Breast epithelium (tissue), 4 donors: Measurements from ENCODE around the gene SLC25A24. TPM values are rescaled to one million over a fixed set of nuclear protein-coding genes. Genes with fewer than 3 reads are reported as not detected.

Experiments
- DNase-seq, 2 donors: peaks; one replicate each; pipeline ENCODE4 v3.0.0-alpha.2; 2019; ENCODE audit warnings: low spot score in 2 of 2
- H3K27ac ChIP-seq, 2 donors: fragments of 200-600 bp; sonication (generic) in 1 of 2; one replicate each; pipeline ENCODE4 v1.5.1; 2016 to 2019; ENCODE audit warnings: mild to moderate bottlenecking in 1 of 2
- H3K27me3 ChIP-seq, 2 donors: fragments of 200-600 bp; sonication (generic) in 1 of 2; one replicate each; pipeline versions ENCODE4 v1.5.1 to v1.6.0; 2017 to 2019; ENCODE audit warnings: control low read depth in 1 of 2, mild to moderate bottlenecking in 1 of 2
- H3K36me3 ChIP-seq: fragments of 200-600 bp; one replicate; pipeline ENCODE4 v1.5.1; 2019
- H3K4me1 ChIP-seq, 2 donors: fragments of 200-600 bp; sonication (generic); one replicate each; pipeline ENCODE4 v1.5.1; 2016 to 2019; ENCODE audit warnings: control low read depth in 1 of 2
- H3K4me3 ChIP-seq, 3 donors: fragments of 200-600 bp; sonication (generic); 1 replicate in 2 of 3; 2 replicates in 1 of 3; pipeline ENCODE4 v1.5.1; 2016 to 2019; ENCODE audit warnings: mild to moderate bottlenecking in 3 of 3, moderate library complexity in 2 of 3
- H3K9me3 ChIP-seq, 2 donors: fragments of 200-600 bp; sonication (generic) in 1 of 2; one replicate each; pipeline ENCODE4 v1.5.1; 2016 to 2019; ENCODE audit warnings: control low read depth in 1 of 2
- POLR2A ChIP-seq: fragments of 450-650 bp; IDR thresholded peaks from one replicate; pipeline ENCODE4 v1.6.1; 2016; ENCODE audit warnings: antibody characterized with exemption, mild to moderate bottlenecking, moderate library complexity
- POLR2AphosphoS5 ChIP-seq, 3 donors: sonication (generic); formaldehyde crosslinking; IDR thresholded peaks; one replicate each; pipeline ENCODE4 v1.6.1; 2017; ENCODE audit warnings: antibody characterized with exemption in 3 of 3
- intact Hi-C: fragments of 100-400 bp; cut with DNase I; formaldehyde crosslinking; loops from one replicate; pipeline ENCODE4 v1.15.1; 2023; ENCODE audit warnings: low total_unique reads
- total RNA-seq, 3 donors: library from RNA; depleted of rRNA; stranded (reverse); fragments of >200 nt; gene quantifications; one replicate each; pipeline ENCODE4 v1.1.0, GENCODE V29; 2016
- TF ChIP-seq, protein P1 (sequence below), 3 donors: fragments of 450-650 bp; IDR thresholded peaks; one replicate each; pipeline ENCODE4 v1.5.1; 2016 to 2017; ENCODE audit warnings: antibody characterized with exemption in 3 of 3, mild to moderate bottlenecking in 3 of 3, moderate library complexity in 3 of 3

Gene SLC25A24
- total RNA-seq, 3 donors from 2014 or later: 40.3 to 53.0 (median 45.1) TPM

DNA sequence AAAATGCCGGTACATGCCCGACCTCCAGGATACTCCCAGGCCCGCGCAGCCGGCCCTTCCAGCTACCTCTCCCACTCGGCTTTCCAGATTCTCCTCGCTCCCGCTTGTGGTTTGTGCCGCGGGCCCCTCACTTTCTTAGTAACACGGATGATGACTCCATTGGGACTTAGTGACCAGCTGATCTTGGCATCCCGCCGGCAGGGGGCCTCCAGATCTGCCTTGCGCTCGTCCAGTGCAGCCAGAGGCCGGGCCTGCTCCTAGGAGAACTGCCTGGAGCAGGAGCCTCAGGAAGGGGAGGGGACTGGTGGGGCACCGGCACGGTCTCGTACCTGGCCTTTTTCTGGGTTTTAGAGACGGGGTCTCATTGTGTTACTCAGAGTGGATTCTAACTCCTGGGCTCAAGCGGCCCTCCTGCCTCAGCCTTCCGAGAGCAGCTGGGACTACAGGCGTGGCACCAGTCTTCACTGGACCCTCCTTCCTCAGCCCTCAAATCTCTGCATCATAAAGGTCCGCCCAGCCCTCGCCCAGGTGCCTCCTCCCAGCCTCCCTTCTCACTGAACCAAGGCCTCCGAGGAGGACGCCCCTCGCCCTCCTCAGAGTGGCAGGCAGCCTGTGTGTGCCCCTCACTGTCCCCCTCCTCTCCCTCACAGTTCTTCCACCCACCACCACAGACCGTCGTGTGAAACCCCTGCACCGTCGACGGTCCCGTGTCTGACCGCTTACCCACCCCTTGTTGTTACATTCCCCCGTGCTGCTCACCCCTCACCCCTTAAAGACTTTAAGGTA is 78.6 kb downstream of the SLC25A24 start:
- intact Hi-C loops: no loop called here
- TF ChIP-seq POLR2A (no peak), POLR2AphosphoS5 (IDR thresholded peaks at IDR 0.05) (no peak)
- TF ChIP-seq, protein P1, sequence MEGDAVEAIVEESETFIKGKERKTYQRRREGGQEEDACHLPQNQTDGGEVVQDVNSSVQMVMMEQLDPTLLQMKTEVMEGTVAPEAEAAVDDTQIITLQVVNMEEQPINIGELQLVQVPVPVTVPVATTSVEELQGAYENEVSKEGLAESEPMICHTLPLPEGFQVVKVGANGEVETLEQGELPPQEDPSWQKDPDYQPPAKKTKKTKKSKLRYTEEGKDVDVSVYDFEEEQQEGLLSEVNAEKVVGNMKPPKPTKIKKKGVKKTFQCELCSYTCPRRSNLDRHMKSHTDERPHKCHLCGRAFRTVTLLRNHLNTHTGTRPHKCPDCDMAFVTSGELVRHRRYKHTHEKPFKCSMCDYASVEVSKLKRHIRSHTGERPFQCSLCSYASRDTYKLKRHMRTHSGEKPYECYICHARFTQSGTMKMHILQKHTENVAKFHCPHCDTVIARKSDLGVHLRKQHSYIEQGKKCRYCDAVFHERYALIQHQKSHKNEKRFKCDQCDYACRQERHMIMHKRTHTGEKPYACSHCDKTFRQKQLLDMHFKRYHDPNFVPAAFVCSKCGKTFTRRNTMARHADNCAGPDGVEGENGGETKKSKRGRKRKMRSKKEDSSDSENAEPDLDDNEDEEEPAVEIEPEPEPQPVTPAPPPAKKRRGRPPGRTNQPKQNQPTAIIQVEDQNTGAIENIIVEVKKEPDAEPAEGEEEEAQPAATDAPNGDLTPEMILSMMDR (IDR thresholded peaks at IDR 0.05): no peak
- no peak for DNase-seq

DNA sequence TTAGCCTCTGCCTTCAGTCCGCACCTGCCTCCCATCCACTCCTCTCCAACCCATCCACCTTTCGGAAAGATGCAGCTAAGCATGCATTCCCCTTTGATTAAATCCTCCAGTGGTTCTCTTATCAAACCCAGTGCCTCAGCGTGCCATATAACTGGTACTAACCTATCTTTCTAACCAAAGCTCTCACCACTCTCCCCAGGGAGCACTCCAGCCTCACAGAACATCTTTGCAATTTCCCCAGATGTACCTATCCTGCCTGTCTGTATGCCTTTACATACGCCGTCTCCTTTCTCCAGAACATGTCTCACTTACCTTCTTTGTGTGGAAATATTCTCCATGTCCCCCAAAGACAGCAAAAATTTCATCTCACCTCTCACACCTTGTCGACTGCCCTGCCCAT is 80.0 kb downstream of the SLC25A24 start:
- intact Hi-C loops: no loop called here
- Histone ChIP-seq H3K36me3 (no peaks in the 10 kb centered on the region), H3K9me3 (no peaks in the 10 kb centered on the region)

More for the DNA sequence above, 78.6 kb downstream of the SLC25A24 start:
- no peak overlapping the region for H3K27ac ChIP-seq
- H3K4me3 ChIP-seq: peak overlapping the region in 1 of 3 donors; percentile 23
- H3K36me3 ChIP-seq: no peaks in the 10 kb centered on the region
- H3K9me3 ChIP-seq: no peaks in the 10 kb centered on the region
- no peaks in the 10 kb centered on the region for H3K4me1 ChIP-seq
- no peaks in the 10 kb centered on the region for H3K27me3 ChIP-seq

DNA sequence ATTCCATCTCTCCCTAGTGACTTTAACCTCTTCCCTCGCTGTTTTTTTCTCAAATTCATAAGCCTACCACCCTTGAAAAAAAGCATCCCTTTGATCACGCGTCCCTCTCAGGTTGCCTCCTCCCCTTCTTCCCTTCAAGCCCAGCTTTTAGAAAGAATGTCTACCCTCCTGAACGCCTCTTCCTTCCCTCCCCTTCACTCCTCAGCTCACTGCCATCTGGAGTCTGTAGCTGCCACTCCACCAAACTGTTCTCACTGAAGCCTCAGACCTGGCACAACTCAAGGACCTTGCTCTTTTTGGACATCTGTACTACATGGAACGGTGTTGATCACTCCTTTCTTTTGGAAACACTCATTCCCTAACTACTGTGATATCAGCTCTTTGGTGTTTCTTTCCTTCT is 80.6 kb downstream of the SLC25A24 start:
- Histone ChIP-seq H3K27me3 (no peaks in the 10 kb centered on the region), H3K9me3 (no peaks in the 10 kb centered on the region), H3K4me3 (no peak overlapping the region), H3K4me1 (no peaks in the 10 kb centered on the region), H3K36me3 (no peaks in the 10 kb centered on the region), H3K27ac (no peak overlapping the region)
- intact Hi-C loops: no loop called here
- TF ChIP-seq POLR2AphosphoS5 (IDR thresholded peaks at IDR 0.05): no peak
- TF ChIP-seq POLR2A: no peak
- no peak for DNase-seq

More for the DNA sequence above, 80.0 kb downstream of the SLC25A24 start:
- no peak overlapping the region for H3K4me3 ChIP-seq
- no peaks in the 10 kb centered on the region for H3K27me3 ChIP-seq
- TF ChIP-seq POLR2A: no peak
- TF ChIP-seq, protein P1 (IDR thresholded peaks at IDR 0.05): no peak
- no peak for TF ChIP-seq POLR2AphosphoS5 (IDR thresholded peaks at IDR 0.05)
- no peak for DNase-seq
- H3K4me1 ChIP-seq: no peaks in the 10 kb centered on the region
- H3K27ac ChIP-seq: peak overlapping the region in 1 of 2 donors; percentile 8

DNA sequence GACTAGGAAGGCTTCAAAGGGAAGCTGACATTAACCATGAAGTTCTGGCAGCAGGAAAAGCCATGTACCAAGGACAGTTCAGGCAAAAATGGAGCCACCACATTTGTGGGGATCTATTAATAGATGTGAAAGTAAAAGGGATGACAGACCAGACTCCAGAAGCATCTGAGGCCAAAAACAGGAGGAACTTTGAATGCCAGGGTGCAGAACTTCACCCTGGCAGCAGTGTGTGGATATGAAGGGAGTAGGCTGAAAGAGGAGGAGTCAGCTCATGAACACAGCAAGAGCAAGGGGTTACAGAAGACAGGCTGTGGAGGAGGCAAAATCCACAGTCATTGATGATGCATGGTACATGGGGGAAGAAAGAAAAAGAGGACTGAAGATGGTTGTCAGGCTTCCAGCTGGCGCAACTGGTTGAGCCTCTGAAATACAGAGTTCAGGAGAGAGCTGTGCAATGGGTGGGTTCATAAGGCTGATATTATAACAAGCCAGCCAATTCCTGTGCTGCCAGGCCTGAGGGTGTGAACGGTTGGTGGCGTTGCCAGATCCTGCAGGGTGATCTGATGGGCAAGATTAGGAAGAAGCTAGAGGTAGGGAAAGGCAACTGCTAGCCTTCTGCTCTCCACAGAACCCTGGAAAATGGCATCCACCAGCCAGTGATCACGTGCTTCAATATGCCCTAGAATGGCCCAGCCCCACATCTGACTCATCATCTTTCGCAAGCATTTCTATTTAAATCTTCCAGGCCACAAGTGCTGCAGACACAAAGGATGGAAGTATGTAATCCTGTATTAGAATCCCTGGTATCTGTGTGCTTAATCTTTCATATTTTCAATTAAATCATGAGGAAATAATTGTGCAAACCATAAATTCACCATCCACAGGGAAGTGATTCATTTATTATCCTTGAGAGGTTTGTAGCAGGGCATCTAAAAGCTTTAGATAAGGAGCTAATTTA is 81.9 kb downstream of the SLC25A24 start:
- H3K4me3 ChIP-seq: no peak overlapping the region
- H3K27me3 ChIP-seq: no peaks in the 10 kb centered on the region
- H3K4me1 ChIP-seq: no peaks in the 10 kb centered on the region
- intact Hi-C loops: loop anchor here (2.0 kb wide), 1 partner anchor 57 kb away; no protein-coding TSS in a partner anchor
- peak in 1 of 2 donors; percentile 32 for DNase-seq
- no peaks in the 10 kb centered on the region for H3K36me3 ChIP-seq
- H3K27ac ChIP-seq: peak overlapping the region in 1 of 2 donors; percentile 52
- H3K9me3 ChIP-seq: no peaks in the 10 kb centered on the region
- TF ChIP-seq POLR2A (no peak), POLR2AphosphoS5 (IDR thresholded peaks at IDR 0.05) (no peak)
- TF ChIP-seq, protein P1 (IDR thresholded peaks at IDR 0.05): no peak

DNA sequence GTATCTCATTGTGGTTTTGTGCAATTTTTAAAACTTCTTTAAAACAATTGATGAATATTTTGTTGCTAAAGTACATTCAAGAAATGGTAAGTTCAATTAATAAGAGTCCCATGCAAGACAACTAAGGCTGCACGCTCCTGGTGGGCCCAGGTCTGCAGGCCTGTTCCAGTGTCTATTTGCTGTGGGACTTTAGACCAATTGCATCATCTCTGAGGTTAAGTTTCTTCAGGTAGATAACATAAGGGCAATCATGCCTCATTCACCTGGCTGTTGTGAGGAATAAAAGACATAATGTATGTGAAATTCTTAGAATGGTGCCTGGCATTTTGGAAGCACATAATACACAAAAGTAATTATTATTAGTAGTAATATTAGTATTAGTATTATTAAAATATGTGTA is 82.9 kb downstream of the SLC25A24 start:
- intact Hi-C loops: loop anchor here (2.0 kb wide), 1 partner anchor 56 kb away; no protein-coding TSS in a partner anchor
- TF ChIP-seq, protein P1 (IDR thresholded peaks at IDR 0.05): no peak
- TF ChIP-seq POLR2AphosphoS5 (IDR thresholded peaks at IDR 0.05) (no peak), POLR2A (no peak)
- H3K27me3 ChIP-seq: no peaks in the 10 kb centered on the region
- no peak overlapping the region for H3K27ac ChIP-seq
- H3K36me3 ChIP-seq: no peaks in the 10 kb centered on the region
- H3K4me3 ChIP-seq: no peak overlapping the region
- no peaks in the 10 kb centered on the region for H3K4me1 ChIP-seq
- no peak for DNase-seq
- no peaks in the 10 kb centered on the region for H3K9me3 ChIP-seq
